SK-N-SH (cell line): ENCODE data around the gene COL28A1. TPM values are rescaled to one million over a fixed set of nuclear protein-coding genes. Genes with fewer than 3 reads are reported as not detected.

ENCODE experiments used
- CTCF ChIA-PET: fragments of 300-600, 350-600 bp; formaldehyde crosslinking; extraction: SDS; loops from one replicate; lab custom pipeline; 2021; lab: Yijun Ruan, JAX
- POLR2A ChIA-PET: fragments of 350-600 bp; sonication (Branson Sonifier 250); formaldehyde crosslinking; extraction: SDS; loops from one replicate; lab custom pipeline; 2020; ENCODE audit warnings: antibody characterized with exemption, inconsistent platforms; lab: Yijun Ruan, JAX
- DNase-seq: peaks from one replicate; pipeline ENCODE4 v3.0.0; 2012
- H2AFZ ChIP-seq: fragments of 200-600 bp; sonication (generic); 2 replicates; pipeline ENCODE4 v1.8.1; 2016; ENCODE audit warnings: antibody characterized with exemption, mild to moderate bottlenecking, low read depth
- H3F3A ChIP-seq: fragments of 200-600 bp; sonication (generic); replicated peaks from 2 replicates; pipeline ENCODE3; 2016; ENCODE audit warnings: antibody characterized with exemption, mild to moderate bottlenecking; ENCODE audit not compliant: insufficient read depth
- H3K27ac ChIP-seq, 2 experiments: fragments of 200-500 bp in 1 of 2; fragments of 200-600 bp in 1 of 2; sonication (Bioruptor generic) in 1 of 2; sonication (generic), shearing (Covaris generic) in 1 of 2; 2 replicates each; pipeline versions ENCODE4 v1.5.1 to v1.6.1; 2014 to 2016; ENCODE audit warnings: low read depth in 2 of 2, inconsistent platforms in 1 of 2, low read length in 1 of 2, mild to moderate bottlenecking in 1 of 2, mixed read lengths in 1 of 2
- H3K27me3 ChIP-seq: fragments of 200-600 bp; sonication (generic), shearing (Covaris generic); 2 replicates; pipeline ENCODE4 v1.6.1; 2016; ENCODE audit warnings: mixed run types; ENCODE audit not compliant: insufficient read depth
- H3K36me3 ChIP-seq, 2 experiments: fragments of 200-500 bp in 1 of 2; fragments of 200-600 bp in 1 of 2; sonication (Bioruptor generic) in 1 of 2; sonication (generic) in 1 of 2; replicated peaks in 1 of 2; 2 replicates each; pipeline versions ENCODE3 to v1.5.1; 2014 to 2016; ENCODE audit warnings: low read length in 1 of 2, mild to moderate bottlenecking in 1 of 2; ENCODE audit not compliant: insufficient read depth in 2 of 2, control insufficient read depth in 1 of 2
- H3K4me1 ChIP-seq, 2 experiments: fragments of 200-500 bp in 1 of 2; fragments of 200-600 bp in 1 of 2; sonication (Bioruptor generic) in 1 of 2; sonication (generic), shearing (Covaris generic) in 1 of 2; 2 replicates each; pipeline versions ENCODE4 v1.5.1 to v1.6.1; 2014 to 2016; ENCODE audit warnings: low read depth in 1 of 2, low read length in 1 of 2, mixed run types in 1 of 2; ENCODE audit not compliant: insufficient read depth in 2 of 2, control insufficient read depth in 1 of 2
- H3K4me2 ChIP-seq: fragments of 200-600 bp; sonication (generic), shearing (Covaris generic); 2 replicates; pipeline ENCODE4 v1.6.1; 2017; ENCODE audit warnings: mixed run types
- H3K4me3 ChIP-seq, 2 experiments: fragments of 200-500 bp in 1 of 2; fragments of 200-600 bp in 1 of 2; sonication (Bioruptor generic) in 1 of 2; sonication (generic), shearing (Covaris generic) in 1 of 2; 2 replicates each; pipeline versions ENCODE4 v1.5.1 to v1.8.1; 2014 to 2016; ENCODE audit warnings: low read depth in 2 of 2, inconsistent platforms in 1 of 2, low read length in 1 of 2, mild to moderate bottlenecking in 1 of 2, mixed read lengths in 1 of 2, moderate library complexity in 1 of 2
- H3K79me2 ChIP-seq: fragments of 200-600 bp; sonication (generic); 2 replicates; pipeline ENCODE4 v1.8.1; 2017; ENCODE audit warnings: mild to moderate bottlenecking; ENCODE audit not compliant: insufficient read depth
- H3K9ac ChIP-seq: fragments of 200-600 bp; sonication (generic); 2 replicates; pipeline ENCODE4 v1.6.1; 2017; ENCODE audit warnings: mixed run types
- H3K9me2 ChIP-seq: fragments of 200-600 bp; sonication (generic); 2 replicates; pipeline ENCODE4 v1.6.1; 2017; ENCODE audit warnings: mixed run types
- H3K9me3 ChIP-seq: fragments of 200-600 bp; sonication (generic); 2 replicates; pipeline ENCODE4 v1.6.1; 2017; ENCODE audit warnings: mixed run types, mild to moderate bottlenecking, moderate library complexity
- H4K20me1 ChIP-seq: fragments of 200-600 bp; sonication (generic); 2 replicates; pipeline ENCODE4 v1.6.1; 2017; ENCODE audit warnings: mild to moderate bottlenecking, mixed run types; ENCODE audit not compliant: insufficient read depth
- CHD2 ChIP-seq: fragments of 150-350 bp; IDR thresholded peaks from 2 replicates; pipeline ENCODE4 v1.6.1; 2018; ENCODE audit warnings: low read length; ENCODE audit not compliant: partially characterized antibody
- EP300 ChIP-seq, 2 experiments: IDR thresholded peaks; 2 replicates each; pipeline versions ENCODE4 v1.4.0 to v1.6.1; 2012; ENCODE audit warnings: borderline replicate concordance in 1 of 2, low read depth in 1 of 2, low read length in 1 of 2
- EZH2phosphoT487 ChIP-seq: fragments of 200-600 bp; sonication (generic); IDR thresholded peaks from 2 replicates; pipeline ENCODE4 v1.6.1; 2017; ENCODE audit warnings: low read depth, mixed run types, mild to moderate bottlenecking, antibody characterized with exemption, moderate library complexity, borderline replicate concordance
- FOSL2 ChIP-seq: IDR thresholded peaks from 2 replicates; pipeline ENCODE4 v1.4.0; 2012; ENCODE audit warnings: low read depth, mild to moderate bottlenecking, moderate library complexity, borderline replicate concordance
- FOXM1 ChIP-seq: IDR thresholded peaks from 2 replicates; pipeline ENCODE4 v1.4.0; 2012; ENCODE audit warnings: low read depth, mild to moderate bottlenecking
- GATA2 ChIP-seq: sonication (generic); formaldehyde crosslinking; IDR thresholded peaks from 2 replicates; pipeline ENCODE4 v1.5.0; 2020; ENCODE audit warnings: mild to moderate bottlenecking, missing genetic modification reagents
- MXI1 ChIP-seq: IDR thresholded peaks from 2 replicates; pipeline ENCODE4 v1.6.1; 2012; ENCODE audit warnings: mild to moderate bottlenecking, low read depth, low read length, improper control_type of control experiment
- NRF1 ChIP-seq: IDR thresholded peaks from 2 replicates; pipeline ENCODE4 v1.6.1; 2012; ENCODE audit warnings: low read depth, mild to moderate bottlenecking, low read length
- RAD21 ChIP-seq: IDR thresholded peaks from 2 replicates; pipeline ENCODE4 v1.6.1; 2012; ENCODE audit warnings: mild to moderate bottlenecking, low read length
- RFX5 ChIP-seq: IDR thresholded peaks from 2 replicates; pipeline ENCODE4 v1.6.1; 2012; ENCODE audit warnings: mild to moderate bottlenecking, improper control_type of control experiment, low read length
- RXRA ChIP-seq: IDR thresholded peaks from 2 replicates; pipeline ENCODE4 v1.4.0; 2012; ENCODE audit warnings: low read depth, mild to moderate bottlenecking, borderline replicate concordance
- SMC3 ChIP-seq: IDR thresholded peaks from 2 replicates; pipeline ENCODE4 v1.6.1; 2012; ENCODE audit warnings: low read depth, low read length, improper control_type of control experiment
- TCF12 ChIP-seq: IDR thresholded peaks from 2 replicates; pipeline ENCODE4 v1.4.0; 2012
- TEAD4 ChIP-seq: IDR thresholded peaks from 2 replicates; pipeline ENCODE4 v1.4.0; 2012; ENCODE audit warnings: mild to moderate bottlenecking, borderline replicate concordance; ENCODE audit not compliant: insufficient read depth
- YY1 ChIP-seq: IDR thresholded peaks from 2 replicates; pipeline ENCODE4 v1.4.0; 2012; ENCODE audit warnings: low read depth, mild to moderate bottlenecking
- WGBS: methylation state at CpG from one replicate; pipeline ENCODE4 v1.1.6; 2017; ENCODE audit warnings: low lambda C conversion rate; 5-methylcytosine and 5-hydroxymethylcytosine counted together
- polyA plus RNA-seq, 3 experiments: library from polyadenylated mRNA; depleted of rRNA; stranded (reverse); fragments of >200 nt; gene quantifications; 2 replicates each; pipeline ENCODE4 v1.2.3, GENCODE V29; 2012
- TF ChIP-seq, protein P1 (sequence below): IDR thresholded peaks from 2 replicates; pipeline ENCODE4 v1.4.0; 2012; ENCODE audit warnings: low read depth
- TF ChIP-seq, protein P2 (sequence below): fragments of 150-350 bp; IDR thresholded peaks from 2 replicates; pipeline ENCODE4 v1.6.1; 2016; ENCODE audit warnings: mild to moderate bottlenecking, low read depth, low read length
- TF ChIP-seq, protein P3 (sequence below): fragments of 200-600 bp; sonication (generic); IDR thresholded peaks from 2 replicates; pipeline ENCODE4 v1.6.1; 2017; ENCODE audit warnings: antibody characterized with exemption, mild to moderate bottlenecking, moderate library complexity
- TF ChIP-seq, protein P4 (sequence below): IDR thresholded peaks from 2 replicates; pipeline ENCODE4 v1.4.0; 2012; ENCODE audit warnings: low read depth, borderline replicate concordance
- TF ChIP-seq, protein P5 (sequence below): IDR thresholded peaks from 2 replicates; pipeline ENCODE4; 2012

COL28A1 gene
- polyA plus RNA-seq, 1 of the 3 experiments (the other 2 are of a cell fraction), result not detected

DNA sequence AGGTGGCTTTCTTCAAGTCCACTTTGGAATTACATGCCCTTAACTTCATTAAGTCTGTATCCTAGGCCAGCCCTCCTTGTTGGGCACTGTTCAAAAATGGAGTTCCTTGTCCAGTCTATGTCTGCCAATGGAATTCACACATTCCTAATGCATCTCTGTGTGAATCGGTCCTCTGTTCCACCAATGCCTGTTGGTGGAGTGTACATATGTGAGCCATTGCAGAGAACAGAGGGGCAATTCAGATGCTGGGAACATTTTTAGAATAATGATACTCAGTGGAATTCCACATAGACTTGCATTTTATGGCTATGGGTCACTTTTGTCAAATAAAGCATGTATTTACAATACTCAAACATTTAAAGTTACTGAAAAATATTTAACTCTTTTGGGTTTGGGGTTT lies 108.3 kb downstream of the COL28A1 start:
- H2AFZ ChIP-seq, result no peak overlapping the region
- no peaks in the 10 kb centered on the region for H4K20me1 ChIP-seq
- H3K79me2 ChIP-seq, result no peaks in the 10 kb centered on the region
- no peaks in the 10 kb centered on the region for H3K9me2 ChIP-seq
- ChIA-PET POLR2A (no interaction called here), CTCF (interaction anchor here (1.4 to 2.4 kb wide), 2 partner anchors 12 to 869 kb away, joined by 3 to 11 read pairs; no protein-coding TSS in a partner anchor)
- H3K4me1 ChIP-seq, result peaks cover 0 to 12% of the 10 kb centered on the region in 2 experiments; a peak in 2 of 4 replicates
- no peak overlapping the region for H3K4me2 ChIP-seq
- 93% methylated on average over 1 of the region's 1 CpG for WGBS
- H3K4me3 ChIP-seq, result no peak overlapping the region
- DNase-seq, result no peak
- TF ChIP-seq MXI1 (no peak), FOXM1 (no peak), RAD21 (no peak), TCF12 (no peak), FOSL2 (no peak), SMC3 (no peak), EZH2phosphoT487 (no peak), EP300 (IDR thresholded peaks at IDR 0.05; ENCODE audit: borderline replicate concordance in 1 of 2, low read depth in 1 of 2, low read length in 1 of 2) (no peak), CHD2 (no peak), YY1 (no peak), TEAD4 (no peak), RFX5 (no peak), RXRA (no peak), NRF1 (no peak), GATA2 (CRISPR knock-in tag) (no peak)
- TF ChIP-seq, protein P1, sequence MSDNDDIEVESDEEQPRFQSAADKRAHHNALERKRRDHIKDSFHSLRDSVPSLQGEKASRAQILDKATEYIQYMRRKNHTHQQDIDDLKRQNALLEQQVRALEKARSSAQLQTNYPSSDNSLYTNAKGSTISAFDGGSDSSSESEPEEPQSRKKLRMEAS, result no peak
- TF ChIP-seq, protein P2, sequence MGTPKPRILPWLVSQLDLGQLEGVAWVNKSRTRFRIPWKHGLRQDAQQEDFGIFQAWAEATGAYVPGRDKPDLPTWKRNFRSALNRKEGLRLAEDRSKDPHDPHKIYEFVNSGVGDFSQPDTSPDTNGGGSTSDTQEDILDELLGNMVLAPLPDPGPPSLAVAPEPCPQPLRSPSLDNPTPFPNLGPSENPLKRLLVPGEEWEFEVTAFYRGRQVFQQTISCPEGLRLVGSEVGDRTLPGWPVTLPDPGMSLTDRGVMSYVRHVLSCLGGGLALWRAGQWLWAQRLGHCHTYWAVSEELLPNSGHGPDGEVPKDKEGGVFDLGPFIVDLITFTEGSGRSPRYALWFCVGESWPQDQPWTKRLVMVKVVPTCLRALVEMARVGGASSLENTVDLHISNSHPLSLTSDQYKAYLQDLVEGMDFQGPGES, result no peak
- TF ChIP-seq, protein P3, sequence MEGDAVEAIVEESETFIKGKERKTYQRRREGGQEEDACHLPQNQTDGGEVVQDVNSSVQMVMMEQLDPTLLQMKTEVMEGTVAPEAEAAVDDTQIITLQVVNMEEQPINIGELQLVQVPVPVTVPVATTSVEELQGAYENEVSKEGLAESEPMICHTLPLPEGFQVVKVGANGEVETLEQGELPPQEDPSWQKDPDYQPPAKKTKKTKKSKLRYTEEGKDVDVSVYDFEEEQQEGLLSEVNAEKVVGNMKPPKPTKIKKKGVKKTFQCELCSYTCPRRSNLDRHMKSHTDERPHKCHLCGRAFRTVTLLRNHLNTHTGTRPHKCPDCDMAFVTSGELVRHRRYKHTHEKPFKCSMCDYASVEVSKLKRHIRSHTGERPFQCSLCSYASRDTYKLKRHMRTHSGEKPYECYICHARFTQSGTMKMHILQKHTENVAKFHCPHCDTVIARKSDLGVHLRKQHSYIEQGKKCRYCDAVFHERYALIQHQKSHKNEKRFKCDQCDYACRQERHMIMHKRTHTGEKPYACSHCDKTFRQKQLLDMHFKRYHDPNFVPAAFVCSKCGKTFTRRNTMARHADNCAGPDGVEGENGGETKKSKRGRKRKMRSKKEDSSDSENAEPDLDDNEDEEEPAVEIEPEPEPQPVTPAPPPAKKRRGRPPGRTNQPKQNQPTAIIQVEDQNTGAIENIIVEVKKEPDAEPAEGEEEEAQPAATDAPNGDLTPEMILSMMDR, result no peak
- TF ChIP-seq, protein P4, sequence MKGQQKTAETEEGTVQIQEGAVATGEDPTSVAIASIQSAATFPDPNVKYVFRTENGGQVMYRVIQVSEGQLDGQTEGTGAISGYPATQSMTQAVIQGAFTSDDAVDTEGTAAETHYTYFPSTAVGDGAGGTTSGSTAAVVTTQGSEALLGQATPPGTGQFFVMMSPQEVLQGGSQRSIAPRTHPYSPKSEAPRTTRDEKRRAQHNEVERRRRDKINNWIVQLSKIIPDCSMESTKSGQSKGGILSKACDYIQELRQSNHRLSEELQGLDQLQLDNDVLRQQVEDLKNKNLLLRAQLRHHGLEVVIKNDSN, result no peak
- TF ChIP-seq, protein P5, sequence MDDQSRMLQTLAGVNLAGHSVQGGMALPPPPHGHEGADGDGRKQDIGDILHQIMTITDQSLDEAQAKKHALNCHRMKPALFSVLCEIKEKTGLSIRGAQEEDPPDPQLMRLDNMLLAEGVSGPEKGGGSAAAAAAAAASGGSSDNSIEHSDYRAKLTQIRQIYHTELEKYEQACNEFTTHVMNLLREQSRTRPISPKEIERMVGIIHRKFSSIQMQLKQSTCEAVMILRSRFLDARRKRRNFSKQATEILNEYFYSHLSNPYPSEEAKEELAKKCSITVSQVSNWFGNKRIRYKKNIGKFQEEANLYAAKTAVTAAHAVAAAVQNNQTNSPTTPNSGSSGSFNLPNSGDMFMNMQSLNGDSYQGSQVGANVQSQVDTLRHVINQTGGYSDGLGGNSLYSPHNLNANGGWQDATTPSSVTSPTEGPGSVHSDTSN, result no peak
- H3K9me3 ChIP-seq, result no peaks in the 10 kb centered on the region
- H3K36me3 ChIP-seq, result no peaks in the 10 kb centered on the region
- H3F3A ChIP-seq, result no peaks in the 10 kb centered on the region
- H3K27me3 ChIP-seq, result no peaks in the 10 kb centered on the region
- H3K27ac ChIP-seq, result no peak overlapping the region
- H3K9ac ChIP-seq, result no peak overlapping the region
